Keratinocyte (primary cell): ENCODE measurements around the gene AKT1.

Source experiments
- EZH2 ChIP-seq: IDR thresholded peaks from one replicate; pipeline ENCODE4 v1.6.1; 2012; ENCODE audit warnings: inconsistent platforms, mild to moderate bottlenecking, low read length, moderate library complexity
- TF ChIP-seq, protein P1 (sequence below), 3 experiments: IDR thresholded peaks in 1 of 3; conservative IDR thresholded peaks in 1 of 3; optimal IDR thresholded peaks in 1 of 3; 2 replicates in 2 of 3; 3 replicates in 1 of 3; pipeline versions ENCODE3 to v1.5.1; 2011; ENCODE audit warnings: low read length in 3 of 3, mild to moderate bottlenecking in 3 of 3, moderate library complexity in 2 of 3, control low read depth in 1 of 3, inconsistent platforms in 1 of 3; ENCODE audit not compliant: insufficient read depth in 2 of 3; ENCODE audit errors: extremely low read depth in 1 of 3

GRCh38 chr14:104805326-104805678 lies 9.8 kb upstream of the AKT1 start:
- TF ChIP-seq, protein P1, sequence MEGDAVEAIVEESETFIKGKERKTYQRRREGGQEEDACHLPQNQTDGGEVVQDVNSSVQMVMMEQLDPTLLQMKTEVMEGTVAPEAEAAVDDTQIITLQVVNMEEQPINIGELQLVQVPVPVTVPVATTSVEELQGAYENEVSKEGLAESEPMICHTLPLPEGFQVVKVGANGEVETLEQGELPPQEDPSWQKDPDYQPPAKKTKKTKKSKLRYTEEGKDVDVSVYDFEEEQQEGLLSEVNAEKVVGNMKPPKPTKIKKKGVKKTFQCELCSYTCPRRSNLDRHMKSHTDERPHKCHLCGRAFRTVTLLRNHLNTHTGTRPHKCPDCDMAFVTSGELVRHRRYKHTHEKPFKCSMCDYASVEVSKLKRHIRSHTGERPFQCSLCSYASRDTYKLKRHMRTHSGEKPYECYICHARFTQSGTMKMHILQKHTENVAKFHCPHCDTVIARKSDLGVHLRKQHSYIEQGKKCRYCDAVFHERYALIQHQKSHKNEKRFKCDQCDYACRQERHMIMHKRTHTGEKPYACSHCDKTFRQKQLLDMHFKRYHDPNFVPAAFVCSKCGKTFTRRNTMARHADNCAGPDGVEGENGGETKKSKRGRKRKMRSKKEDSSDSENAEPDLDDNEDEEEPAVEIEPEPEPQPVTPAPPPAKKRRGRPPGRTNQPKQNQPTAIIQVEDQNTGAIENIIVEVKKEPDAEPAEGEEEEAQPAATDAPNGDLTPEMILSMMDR (optimal IDR thresholded peaks at IDR 0.05 in 1 of 3, IDR thresholded peaks at IDR 0.05 in 1 of 3, conservative IDR thresholded peaks at IDR 0.05 in 1 of 3; ENCODE audit: extremely low read depth in 1 of 3, insufficient read depth in 2 of 3, low read length in 3 of 3) = no peak
- TF ChIP-seq EZH2 = no peak
